Neural progenitor cell (in vitro differentiated cells): ENCODE data around the gene NFE2. TPM values are rescaled to one million over a fixed set of nuclear protein-coding genes. Genes with fewer than 3 reads are reported as not detected.

Experiments
- DNase-seq: peaks from one replicate; pipeline ENCODE4 v3.0.0-alpha.2; 2016; ENCODE audit warnings: low spot score
- H2AFZ ChIP-seq: fragments of 200-600 bp; sonication (generic); replicated peaks from 2 replicates; pipeline ENCODE4 v1.6.1; 2016; ENCODE audit warnings: antibody characterized with exemption
- H3F3A ChIP-seq: fragments of 200-600 bp; sonication (generic); 2 replicates; pipeline ENCODE4 v1.6.1; 2016; ENCODE audit warnings: antibody characterized with exemption, low read depth
- H3K27ac ChIP-seq: fragments of 200-600 bp; sonication (generic); 2 replicates; pipeline ENCODE4 v1.5.1; 2016; ENCODE audit warnings: mild to moderate bottlenecking
- H3K27me3 ChIP-seq: fragments of 200-600 bp; sonication (generic); 2 replicates; pipeline ENCODE4 v1.6.1; 2016; ENCODE audit warnings: mild to moderate bottlenecking, moderate library complexity
- H3K36me3 ChIP-seq: fragments of 200-600 bp; sonication (generic); 2 replicates; pipeline ENCODE4 v1.5.1; 2016
- H3K4me1 ChIP-seq: fragments of 200-600 bp; sonication (generic); 2 replicates; pipeline ENCODE4 v1.6.1; 2016; ENCODE audit warnings: mixed run types
- H3K4me2 ChIP-seq: fragments of 200-600 bp; sonication (generic); 2 replicates; pipeline ENCODE4 v1.6.1; 2016
- H3K4me3 ChIP-seq: fragments of 200-600 bp; sonication (generic); 2 replicates; pipeline ENCODE4 v1.5.1; 2016
- H3K79me2 ChIP-seq: fragments of 200-600 bp; sonication (generic); 2 replicates; pipeline ENCODE4 v1.6.1; 2016; ENCODE audit warnings: low read depth
- H3K9ac ChIP-seq: fragments of 200-600 bp; sonication (generic); 2 replicates; pipeline ENCODE4 v1.6.1; 2016
- H3K9me3 ChIP-seq: fragments of 200-600 bp; sonication (generic); 2 replicates; pipeline ENCODE4 v1.5.1; 2016; ENCODE audit warnings: low read depth
- H4K20me1 ChIP-seq: fragments of 200-600 bp; sonication (generic); 2 replicates; pipeline ENCODE4 v1.6.1; 2016; ENCODE audit warnings: low read depth
- H3K27ac Mint-ChIP-seq: 3 replicates; pipeline ENCODE4 v1.8.0; 2021; ENCODE audit warnings: mixed read lengths
- H3K27me3 Mint-ChIP-seq: 2 replicates; pipeline ENCODE4 v1.8.0; 2022; ENCODE audit warnings: low read depth, mild to moderate bottlenecking, inconsistent platforms, moderate library complexity, mixed read lengths; ENCODE audit not compliant: insufficient read depth
- H3K36me3 Mint-ChIP-seq: 3 replicates; pipeline ENCODE4 v1.8.0; 2021; ENCODE audit warnings: mixed read lengths
- H3K4me1 Mint-ChIP-seq: 3 replicates; pipeline ENCODE4 v1.8.0; 2021; ENCODE audit warnings: mixed read lengths
- H3K4me3 Mint-ChIP-seq: 3 replicates; pipeline ENCODE4 v1.8.0; 2021; ENCODE audit warnings: mild to moderate bottlenecking, moderate library complexity, mixed read lengths
- H3K9me3 Mint-ChIP-seq: 3 replicates; pipeline ENCODE4 v1.8.0; 2020; ENCODE audit warnings: mixed read lengths
- EZH2 ChIP-seq: fragments of 200-600 bp; sonication (generic); IDR thresholded peaks from 2 replicates; pipeline ENCODE4 v1.6.1; 2017; ENCODE audit warnings: antibody characterized with exemption, mild to moderate bottlenecking, moderate library complexity
- EZH2phosphoT487 ChIP-seq: fragments of 200-600 bp; sonication (generic); IDR thresholded peaks from 2 replicates; pipeline ENCODE4 v1.6.1; 2017; ENCODE audit warnings: antibody characterized with exemption
- total RNA-seq: library from RNA; depleted of rRNA; stranded (reverse); fragments of >200 nt; gene quantifications from 2 replicates; pipeline ENCODE4 v1.2.3, GENCODE V29; 2015; ENCODE audit warnings: low replicate concordance
- TF ChIP-seq, protein P1 (sequence below): fragments of 200-600 bp; sonication (generic); IDR thresholded peaks from 2 replicates; pipeline ENCODE4 v1.5.1; 2017; ENCODE audit warnings: antibody characterized with exemption, mild to moderate bottlenecking

NFE2 gene
- total RNA-seq, 1 donor from 2014 or later: 2.8 TPM

DNA sequence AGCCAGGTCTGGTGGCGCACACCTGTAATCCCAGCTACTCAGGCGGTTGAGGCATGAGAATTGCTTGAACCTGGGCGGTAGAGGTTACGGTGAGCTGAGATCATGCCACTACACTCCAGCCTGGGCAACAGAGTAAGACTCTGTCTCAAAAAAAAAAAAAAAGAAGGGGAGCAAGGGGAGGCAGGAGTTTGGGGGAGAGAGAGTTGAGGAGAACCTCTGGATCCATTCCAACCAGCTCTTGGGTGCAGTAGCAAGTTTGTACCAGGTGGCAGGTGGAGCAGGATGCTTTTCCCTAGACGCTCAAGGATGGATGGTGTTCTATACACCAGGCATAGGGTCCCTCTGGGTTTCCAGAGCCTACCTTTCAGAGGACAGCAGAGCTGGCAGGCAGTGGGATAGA is 1.9 kb downstream of the NFE2 start:
- Histone ChIP-seq H4K20me1 (no peaks in the 10 kb centered on the region), H2AFZ (no peak overlapping the region), H3K4me1 (peaks cover 34% of the 10 kb centered on the region), H3K4me3 (no peak overlapping the region), H3K27ac (no peak overlapping the region), H3K27me3 (no peaks in the 10 kb centered on the region), H3F3A (peaks cover 33% of the 10 kb centered on the region), H3K9me3 (no peaks in the 10 kb centered on the region), H3K9ac (no peak overlapping the region), H3K36me3 (no peaks in the 10 kb centered on the region), H3K79me2 (peaks cover 5% of the 10 kb centered on the region), H3K4me2 (no peak overlapping the region)
- Mint-ChIP-seq H3K9me3 (no peaks in the 10 kb centered on the region), H3K27me3 (peaks cover 13% of the 10 kb centered on the region), H3K27ac (no peak overlapping the region), H3K36me3 (no peaks in the 10 kb centered on the region), H3K4me3 (peak overlapping the region; percentile 54), H3K4me1 (peaks cover 38% of the 10 kb centered on the region)
- TF ChIP-seq EZH2phosphoT487 (no peak), EZH2 (no peak)
- TF ChIP-seq, protein P1, sequence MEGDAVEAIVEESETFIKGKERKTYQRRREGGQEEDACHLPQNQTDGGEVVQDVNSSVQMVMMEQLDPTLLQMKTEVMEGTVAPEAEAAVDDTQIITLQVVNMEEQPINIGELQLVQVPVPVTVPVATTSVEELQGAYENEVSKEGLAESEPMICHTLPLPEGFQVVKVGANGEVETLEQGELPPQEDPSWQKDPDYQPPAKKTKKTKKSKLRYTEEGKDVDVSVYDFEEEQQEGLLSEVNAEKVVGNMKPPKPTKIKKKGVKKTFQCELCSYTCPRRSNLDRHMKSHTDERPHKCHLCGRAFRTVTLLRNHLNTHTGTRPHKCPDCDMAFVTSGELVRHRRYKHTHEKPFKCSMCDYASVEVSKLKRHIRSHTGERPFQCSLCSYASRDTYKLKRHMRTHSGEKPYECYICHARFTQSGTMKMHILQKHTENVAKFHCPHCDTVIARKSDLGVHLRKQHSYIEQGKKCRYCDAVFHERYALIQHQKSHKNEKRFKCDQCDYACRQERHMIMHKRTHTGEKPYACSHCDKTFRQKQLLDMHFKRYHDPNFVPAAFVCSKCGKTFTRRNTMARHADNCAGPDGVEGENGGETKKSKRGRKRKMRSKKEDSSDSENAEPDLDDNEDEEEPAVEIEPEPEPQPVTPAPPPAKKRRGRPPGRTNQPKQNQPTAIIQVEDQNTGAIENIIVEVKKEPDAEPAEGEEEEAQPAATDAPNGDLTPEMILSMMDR: no peak
- no peak for DNase-seq

DNA sequence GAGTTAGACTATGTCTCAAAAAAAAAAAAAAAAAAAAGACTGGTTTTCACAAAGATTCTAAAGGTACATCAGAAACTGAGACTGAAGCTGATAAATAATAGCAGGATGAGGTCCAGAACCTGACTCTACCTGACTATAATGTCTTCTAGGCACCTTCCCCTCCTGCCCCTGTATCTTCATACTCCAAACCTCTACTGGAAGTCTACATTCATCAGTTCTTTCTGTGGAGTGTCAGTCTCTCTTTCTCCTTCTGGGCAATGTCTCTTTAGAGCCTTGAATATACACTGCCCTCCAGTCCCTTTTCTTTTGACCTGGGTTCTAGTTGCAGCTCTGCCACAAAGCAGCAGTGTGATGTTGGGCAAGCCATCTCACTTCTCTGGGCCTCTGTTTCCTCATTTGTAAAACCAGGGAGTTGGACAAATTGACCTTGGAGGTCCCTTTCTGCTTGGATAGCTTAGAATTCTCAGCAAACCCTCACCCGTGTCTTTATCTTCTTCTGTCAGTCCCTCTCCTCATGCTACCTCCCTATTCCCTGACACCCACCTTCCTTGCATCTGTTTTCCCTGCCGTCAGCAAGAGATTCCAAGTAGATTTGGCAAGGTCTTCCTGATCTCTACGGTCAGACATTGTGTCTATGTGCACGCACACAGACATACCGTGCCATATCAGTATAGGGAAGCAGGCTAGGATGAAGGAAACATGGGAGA is 4.3 kb downstream of the NFE2 start:
- no peaks in the 10 kb centered on the region for H3K27me3 ChIP-seq
- Mint-ChIP-seq H3K27ac (peak overlapping the region; percentile 4), H3K36me3 (no peaks in the 10 kb centered on the region)

DNA sequence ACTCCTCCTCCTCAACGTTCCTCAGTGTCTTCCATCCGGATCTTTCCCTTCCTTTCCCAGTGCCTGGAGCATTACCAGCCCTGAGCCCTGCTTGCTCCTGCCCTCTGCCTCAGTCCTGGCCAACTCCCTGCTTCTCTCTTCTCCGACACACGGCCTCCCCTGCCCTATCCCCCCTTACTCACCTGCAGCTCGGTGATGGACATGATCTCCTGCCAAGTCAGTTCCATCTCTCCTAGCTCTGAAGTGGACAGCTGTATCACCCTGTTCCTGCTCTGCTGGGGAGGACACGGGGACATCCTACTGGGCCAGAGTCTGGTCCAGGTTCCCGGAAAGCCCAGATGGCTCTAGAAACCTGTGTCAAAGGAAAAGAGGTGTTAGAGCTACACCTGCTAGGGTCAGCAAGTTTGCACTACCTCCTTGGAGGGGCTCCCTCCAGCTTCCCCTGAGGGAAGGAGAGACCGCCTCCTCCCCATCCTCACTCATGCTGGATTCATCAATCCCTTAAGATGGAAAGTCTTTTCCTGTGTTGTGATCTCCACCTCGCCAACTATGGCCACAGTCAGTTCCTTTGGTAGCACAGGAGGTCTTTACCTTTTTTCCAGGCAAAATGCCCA is 5.8 kb downstream of the NFE2 start:
- peaks cover 16% of the 10 kb centered on the region for H3F3A ChIP-seq
- H3K4me3 ChIP-seq: no peak overlapping the region
- H3K4me2 ChIP-seq: no peak overlapping the region
- no peaks in the 10 kb centered on the region for H3K9me3 ChIP-seq
- Mint-ChIP-seq H3K27me3 (peaks cover 13% of the 10 kb centered on the region), H3K36me3 (no peaks in the 10 kb centered on the region), H3K4me1 (peaks cover 16% of the 10 kb centered on the region), H3K9me3 (no peaks in the 10 kb centered on the region), H3K4me3 (peak overlapping the region; percentile 4), H3K27ac (no peak overlapping the region)
- peaks cover 9% of the 10 kb centered on the region for H3K4me1 ChIP-seq
- H3K36me3 ChIP-seq: no peaks in the 10 kb centered on the region
- no peak overlapping the region for H3K27ac ChIP-seq
- H3K9ac ChIP-seq: no peak overlapping the region
- H3K27me3 ChIP-seq: no peaks in the 10 kb centered on the region
- no peaks in the 10 kb centered on the region for H4K20me1 ChIP-seq
- peaks cover 3% of the 10 kb centered on the region for H3K79me2 ChIP-seq
- H2AFZ ChIP-seq: no peak overlapping the region
- TF ChIP-seq, protein P1: no peak
- TF ChIP-seq EZH2 (no peak), EZH2phosphoT487 (no peak)
- no peak for DNase-seq

More for the DNA sequence above, 4.3 kb downstream of the NFE2 start:
- Histone ChIP-seq H3K4me2 (no peak overlapping the region), H4K20me1 (no peaks in the 10 kb centered on the region), H2AFZ (no peak overlapping the region), H3K79me2 (peaks cover 5% of the 10 kb centered on the region), H3K9me3 (no peaks in the 10 kb centered on the region), H3K9ac (no peak overlapping the region), H3K4me3 (no peak overlapping the region), H3K36me3 (no peaks in the 10 kb centered on the region), H3K4me1 (peaks cover 24% of the 10 kb centered on the region), H3K27ac (no peak overlapping the region), H3F3A (peaks cover 26% of the 10 kb centered on the region)
- H3K4me1 Mint-ChIP-seq: peaks cover 30% of the 10 kb centered on the region
- TF ChIP-seq, protein P1: no peak
- TF ChIP-seq EZH2phosphoT487 (no peak), EZH2 (no peak)
- peaks cover 13% of the 10 kb centered on the region for H3K27me3 Mint-ChIP-seq
- no peaks in the 10 kb centered on the region for H3K9me3 Mint-ChIP-seq
- DNase-seq: no peak
- H3K4me3 Mint-ChIP-seq: no peak overlapping the region
